ENCODE data around the gene PAX7.

Gene PAX7

DNA sequence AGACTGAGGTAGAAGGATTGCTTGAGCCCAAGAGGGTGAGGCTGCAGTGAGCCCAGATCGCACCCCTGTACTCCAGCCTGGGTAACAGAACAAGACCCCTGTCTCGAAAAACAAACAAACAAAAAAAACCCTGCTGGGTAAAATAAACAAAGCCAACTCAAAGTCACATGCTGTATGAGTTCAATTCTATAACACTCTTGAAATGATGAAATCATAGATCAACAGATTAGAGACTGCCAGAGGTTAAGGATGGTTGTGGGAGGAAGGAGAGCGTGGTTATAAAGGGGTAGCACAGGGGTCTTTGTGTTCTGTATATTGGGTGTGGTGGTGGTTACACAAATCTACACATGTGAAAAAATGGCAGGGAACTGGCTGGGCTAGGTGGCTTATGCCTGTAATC is 166.3 kb downstream of the PAX7 start:
- DNase-seq (ENCODE audit: low spot score) = no peak
